GM21367 (cell line): ENCODE measurements around the gene CHRNA4.

ENCODE experiments used
- ATAC-seq: cut with Tn5 transposase; IDR thresholded peaks from one replicate; pipeline ENCODE4 v1.9.1; 2021; ENCODE audit not compliant: unreplicated experiment

CHRNA4 gene

DNA sequence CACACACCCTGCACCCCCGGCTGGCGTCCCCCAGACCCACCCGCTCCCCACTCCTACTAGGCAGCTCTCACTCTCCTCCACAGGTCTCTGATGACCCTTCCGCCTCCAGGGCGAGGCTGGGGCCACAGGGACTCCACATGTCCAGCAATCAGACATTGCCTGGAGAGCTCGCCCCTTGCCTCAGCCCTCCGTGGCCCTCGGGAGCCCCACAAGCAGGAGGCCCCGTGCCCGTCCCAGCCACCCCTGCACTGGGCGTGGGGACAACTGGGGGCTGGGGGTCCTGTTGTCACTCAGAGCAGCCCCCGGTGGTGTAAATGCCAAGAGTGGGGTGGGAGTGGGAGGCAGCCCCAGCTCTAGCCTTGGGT, 66.6 kb downstream of the CHRNA4 start:
- no peak for ATAC-seq

DNA sequence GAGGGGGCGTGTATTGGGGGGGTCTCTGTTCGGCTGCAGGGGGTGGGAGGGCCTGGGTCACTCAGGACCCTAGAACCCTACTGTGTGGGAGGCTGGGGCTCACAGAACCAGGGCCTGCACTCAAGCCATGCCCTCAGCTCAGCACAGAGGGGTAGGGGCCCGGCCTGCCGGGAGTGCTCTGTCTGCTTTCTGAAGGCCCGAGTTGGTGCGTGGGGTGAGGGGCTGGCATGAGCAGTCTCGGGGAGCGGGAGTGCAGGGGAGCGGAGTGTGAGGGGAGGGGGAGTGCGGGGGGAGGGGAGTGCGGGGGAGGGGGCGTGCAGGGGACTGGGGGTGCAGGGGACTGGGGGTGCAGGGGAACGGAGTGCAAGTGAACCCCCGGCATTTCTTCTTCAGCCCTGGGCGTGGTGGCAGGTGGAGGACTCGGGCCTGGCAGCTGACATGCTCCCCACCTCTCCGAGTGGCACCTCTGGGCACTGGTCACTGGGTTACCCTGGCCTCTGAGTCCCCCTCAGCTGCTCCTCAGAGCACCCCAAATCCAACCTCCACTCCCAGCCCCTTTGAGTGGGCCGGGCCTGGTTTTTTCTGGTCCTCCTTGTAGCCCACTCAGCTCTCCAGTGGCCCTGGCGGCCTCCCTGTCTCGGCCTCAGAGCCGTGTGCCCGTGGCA, 67.1 kb downstream of the CHRNA4 start:
- ATAC-seq = no peak

- ATAC-seq = no peak
Observed at GRCh38 chr20:63293456-63293855, 67.7 kb downstream of the CHRNA4 start.
